ENCODE results near the gene EBF4.

GRCh38 chr20:2740702-2741101 lies 48.1 kb downstream of the EBF4 start:
- TF ChIP-seq CTCF (conservative IDR thresholded peaks at IDR 0.05 in 1 of 2, IDR thresholded peaks at IDR 0.05 in 1 of 2; ENCODE audit: extremely low read depth in 1 of 2, insufficient read depth in 1 of 2, low read depth in 1 of 2, low read length in 2 of 2) (no peak), EZH2 (IDR thresholded peaks at IDR 0.05; ENCODE audit: borderline replicate concordance, low read length) (no peak)

Measured in mammary epithelial cell (primary cell).